Hepatocyte (in vitro differentiated cells): ENCODE results near the gene SOX6.

Source experiments
- EZH2 ChIP-seq: fragments of 200-600 bp; sonication (generic); IDR thresholded peaks from 2 replicates; pipeline ENCODE4 v1.6.1; 2016; ENCODE audit warnings: antibody characterized with exemption, mild to moderate bottlenecking, borderline replicate concordance
- EZH2phosphoT487 ChIP-seq: fragments of 200-600 bp; sonication (generic); IDR thresholded peaks from one replicate; pipeline ENCODE4 v1.6.1; 2018; ENCODE audit warnings: antibody characterized with exemption, mild to moderate bottlenecking, low read depth, moderate library complexity; ENCODE audit not compliant: unreplicated experiment, severe bottlenecking
- TF ChIP-seq, protein P1 (sequence below): fragments of 200-600 bp; sonication (generic); IDR thresholded peaks from 2 replicates; pipeline ENCODE4 v1.5.1; 2016; ENCODE audit warnings: antibody characterized with exemption, mild to moderate bottlenecking; ENCODE audit not compliant: poor library complexity

- TF ChIP-seq, protein P1, sequence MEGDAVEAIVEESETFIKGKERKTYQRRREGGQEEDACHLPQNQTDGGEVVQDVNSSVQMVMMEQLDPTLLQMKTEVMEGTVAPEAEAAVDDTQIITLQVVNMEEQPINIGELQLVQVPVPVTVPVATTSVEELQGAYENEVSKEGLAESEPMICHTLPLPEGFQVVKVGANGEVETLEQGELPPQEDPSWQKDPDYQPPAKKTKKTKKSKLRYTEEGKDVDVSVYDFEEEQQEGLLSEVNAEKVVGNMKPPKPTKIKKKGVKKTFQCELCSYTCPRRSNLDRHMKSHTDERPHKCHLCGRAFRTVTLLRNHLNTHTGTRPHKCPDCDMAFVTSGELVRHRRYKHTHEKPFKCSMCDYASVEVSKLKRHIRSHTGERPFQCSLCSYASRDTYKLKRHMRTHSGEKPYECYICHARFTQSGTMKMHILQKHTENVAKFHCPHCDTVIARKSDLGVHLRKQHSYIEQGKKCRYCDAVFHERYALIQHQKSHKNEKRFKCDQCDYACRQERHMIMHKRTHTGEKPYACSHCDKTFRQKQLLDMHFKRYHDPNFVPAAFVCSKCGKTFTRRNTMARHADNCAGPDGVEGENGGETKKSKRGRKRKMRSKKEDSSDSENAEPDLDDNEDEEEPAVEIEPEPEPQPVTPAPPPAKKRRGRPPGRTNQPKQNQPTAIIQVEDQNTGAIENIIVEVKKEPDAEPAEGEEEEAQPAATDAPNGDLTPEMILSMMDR = no peak
- no peak for TF ChIP-seq EZH2
- no peak for TF ChIP-seq EZH2phosphoT487
These were observed 169.7 kb downstream of the SOX6 start for GRCh38 chr11:16186680-16187079.
